HG03135 (cell line): ENCODE data around the gene IQCE.

Experiments
- ATAC-seq: cut with Tn5 transposase; IDR thresholded peaks from one replicate; pipeline ENCODE4 v1.9.1; 2021; ENCODE audit warnings: mild to moderate bottlenecking, moderate library complexity; ENCODE audit not compliant: unreplicated experiment

IQCE gene

DNA sequence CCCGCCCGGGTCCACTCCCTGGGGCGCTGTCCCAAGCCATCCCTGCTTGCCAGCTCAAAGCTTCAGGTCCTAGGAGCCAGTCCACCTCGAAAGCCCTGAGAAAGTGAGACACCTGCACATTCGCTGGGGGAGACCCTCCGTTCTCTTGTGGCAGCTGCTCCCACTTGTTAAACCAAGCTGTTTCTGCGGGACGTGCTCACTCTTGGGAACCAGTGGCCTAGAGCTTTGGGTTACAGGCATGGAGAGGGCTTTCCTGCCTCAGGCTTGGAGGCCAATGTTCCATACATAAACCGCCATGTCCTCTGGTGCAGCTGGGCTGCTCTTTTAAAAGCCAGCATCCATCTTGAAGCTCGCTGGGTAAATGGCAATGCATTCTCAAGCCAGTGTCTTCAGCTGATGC is 53.1 kb downstream of the IQCE start:
- ATAC-seq = no peak

DNA sequence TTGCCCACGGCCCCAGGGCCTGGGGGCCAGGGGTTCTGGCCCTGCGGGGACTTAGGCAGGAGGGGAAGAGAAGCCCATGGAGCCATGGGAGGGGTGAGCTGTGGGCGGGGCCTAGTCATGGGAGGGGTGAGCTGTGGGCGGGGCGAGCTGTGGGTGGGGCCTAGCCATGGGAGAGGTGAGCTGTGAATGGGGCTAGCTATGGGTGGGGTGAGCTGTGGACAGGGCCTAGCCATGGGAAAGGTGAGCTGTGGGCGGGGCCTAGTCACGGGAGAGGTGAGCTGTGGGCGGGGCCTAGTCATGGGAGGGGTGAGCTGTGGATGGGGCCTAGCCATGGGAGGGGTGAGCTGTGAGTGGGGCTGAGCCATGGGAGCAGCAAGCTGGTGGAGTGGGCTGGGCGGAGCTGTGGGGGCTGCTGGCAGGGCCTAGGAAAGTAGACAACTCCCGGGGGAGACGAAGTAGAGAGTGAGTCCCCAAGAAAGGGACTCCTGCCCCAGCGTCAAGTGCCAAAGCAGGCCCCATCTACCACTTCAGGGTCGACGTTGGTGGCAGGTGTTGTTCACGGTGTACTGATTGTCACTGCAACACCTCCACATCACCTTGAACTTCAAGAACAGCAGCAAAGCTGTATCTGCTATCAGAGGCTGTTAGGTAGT is 53.8 kb downstream of the IQCE start:
- ATAC-seq = no peak

DNA sequence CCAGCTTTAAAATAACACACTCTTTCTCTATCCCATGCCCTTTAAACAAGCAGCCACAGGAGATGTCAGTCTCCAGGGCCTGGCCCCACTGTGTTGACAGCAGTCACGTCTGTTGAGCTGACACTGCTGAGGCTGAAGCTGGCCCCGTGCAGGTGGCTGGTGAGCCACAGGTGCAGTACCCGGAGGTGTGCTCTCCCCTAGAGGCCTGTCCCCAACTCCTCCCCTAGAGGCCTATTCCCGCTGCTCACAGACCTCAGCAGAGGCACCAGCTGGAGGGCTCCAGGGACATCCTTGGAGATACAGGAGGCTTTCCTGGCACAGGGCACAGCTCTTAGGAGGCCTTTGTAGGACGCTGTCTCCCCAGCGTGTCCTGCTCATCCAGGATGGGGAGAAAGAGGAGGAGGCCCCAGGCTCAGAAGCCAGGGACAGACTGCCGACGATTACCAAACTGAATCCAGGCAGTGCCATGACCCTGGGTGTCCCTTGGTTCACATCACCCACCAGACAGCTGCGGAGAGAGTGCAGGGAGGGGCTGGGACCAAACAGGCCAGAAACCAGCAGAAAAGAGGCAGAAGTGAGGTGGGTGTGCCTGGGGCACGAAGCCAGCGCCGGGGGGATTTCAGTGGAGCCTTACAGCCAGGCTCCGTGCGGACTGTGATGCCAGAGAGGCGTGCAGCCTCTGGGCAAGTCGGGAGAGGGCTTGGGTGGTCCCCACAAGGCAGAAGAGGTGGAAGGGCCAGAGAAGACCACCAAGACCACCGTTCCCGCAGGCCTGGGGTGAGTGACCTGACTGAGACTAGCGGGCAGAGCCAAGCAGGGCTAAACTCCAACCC is 54.5 kb downstream of the IQCE start:
- no peak for ATAC-seq

DNA sequence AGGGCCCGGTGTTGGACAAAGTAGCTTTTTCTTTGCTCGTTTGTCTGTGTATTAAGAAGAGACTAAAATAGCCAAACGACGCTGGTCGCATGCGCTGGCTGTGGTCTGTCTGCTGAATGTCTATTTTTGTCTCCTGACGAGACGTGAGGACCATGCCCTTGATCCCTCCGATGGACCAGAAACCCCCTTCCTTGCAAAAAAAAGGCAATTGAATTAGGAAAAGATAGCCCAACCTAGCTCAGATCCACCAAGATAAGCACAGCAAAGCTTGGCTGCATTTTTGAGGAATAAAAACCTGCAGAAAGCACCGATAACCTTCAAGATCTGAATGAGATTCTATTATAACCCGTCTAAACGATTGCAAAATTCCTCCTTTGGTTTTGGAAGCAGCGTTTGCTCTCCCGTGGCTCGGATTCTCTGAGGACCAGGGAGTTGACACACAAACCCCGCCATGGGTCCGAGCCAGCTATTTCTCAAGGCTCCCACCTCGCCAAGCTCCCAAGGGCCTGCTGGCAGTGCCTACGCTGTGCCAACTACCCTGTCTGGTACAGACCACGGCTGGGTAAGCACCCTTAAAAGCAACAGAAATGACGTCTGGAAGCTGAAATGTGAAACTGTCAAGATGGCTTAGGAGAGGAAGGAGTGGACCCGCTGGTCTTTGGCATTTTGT is 55.3 kb downstream of the IQCE start:
- ATAC-seq = no peak

DNA sequence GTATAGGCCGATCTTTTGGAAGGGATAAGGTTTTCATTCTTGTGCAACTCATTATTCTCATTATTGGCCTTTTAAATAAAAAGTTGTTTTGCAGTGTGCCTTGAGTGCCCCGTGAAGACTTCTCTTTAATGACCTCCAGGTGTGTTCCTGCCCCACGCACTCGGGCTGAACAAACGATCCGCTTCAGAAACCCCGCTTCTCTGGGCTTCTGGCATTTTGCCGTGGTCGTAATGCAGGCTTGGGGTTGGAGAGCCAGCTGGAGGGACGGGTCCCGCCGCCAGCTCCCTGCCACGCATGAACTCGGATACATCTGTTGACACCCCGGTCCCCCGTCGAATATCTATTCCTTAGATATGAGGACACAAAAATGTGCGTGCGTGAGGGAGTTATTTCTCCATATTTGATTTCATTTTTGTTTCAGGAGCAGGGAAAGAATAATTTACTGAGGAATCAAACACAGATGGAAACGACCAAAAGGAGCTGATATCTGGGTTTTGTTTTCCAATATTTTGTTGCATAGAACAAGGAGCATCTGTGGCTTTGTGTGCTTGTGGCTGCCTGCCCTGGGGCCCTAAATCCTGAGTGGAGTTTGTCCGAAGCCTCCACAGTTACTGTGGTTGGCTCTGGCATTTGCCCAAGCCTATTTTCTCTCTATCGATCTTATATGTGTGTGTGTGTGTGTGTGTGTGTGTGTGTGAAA is 56.0 kb downstream of the IQCE start:
- ATAC-seq = no peak

DNA sequence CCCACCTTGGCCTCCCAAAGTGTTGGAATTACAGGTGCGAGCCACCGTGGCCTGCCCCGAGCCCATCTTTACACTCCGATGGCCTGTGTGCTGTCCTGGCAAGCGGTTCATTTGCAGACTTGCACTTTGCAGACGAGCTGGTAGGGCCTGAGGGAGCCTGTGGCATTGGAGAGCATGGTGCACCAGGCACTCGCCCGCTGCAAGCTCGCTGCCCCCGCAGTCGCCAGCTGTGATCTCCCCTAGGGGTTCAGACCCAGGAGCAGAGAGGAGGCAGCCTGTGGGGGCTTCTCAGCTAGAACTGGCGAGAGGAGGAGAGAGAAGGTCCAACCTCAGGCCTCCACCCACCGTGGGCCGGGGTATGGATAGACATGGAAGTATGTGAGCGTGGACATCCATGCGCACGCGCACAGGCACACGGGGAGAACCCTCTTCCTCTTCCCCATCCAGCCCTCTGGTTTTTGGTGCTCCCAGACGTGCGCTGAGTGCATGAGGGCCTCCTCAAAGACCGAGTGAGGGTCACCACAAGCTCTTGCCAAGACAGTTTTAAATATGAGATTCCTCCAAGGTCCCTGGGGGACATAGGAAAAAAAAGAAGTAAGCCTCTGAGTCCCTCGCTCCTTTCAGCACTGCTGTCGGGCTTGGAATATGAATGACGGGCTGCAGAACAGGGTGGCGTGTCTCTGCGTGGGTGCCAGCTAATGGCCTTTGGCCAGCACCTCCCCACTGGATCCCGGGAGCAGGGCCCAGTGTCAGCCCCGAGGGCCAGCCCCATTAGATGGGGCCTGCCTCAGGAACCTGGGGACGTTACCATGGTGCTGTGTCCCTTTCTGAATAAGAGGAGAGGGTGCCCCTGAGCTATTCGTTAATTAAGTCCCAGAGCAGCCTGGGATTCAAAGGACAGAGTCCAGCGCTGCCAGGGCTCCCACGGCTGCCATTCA is 57.9 kb downstream of the IQCE start:
- ATAC-seq = no peak

DNA sequence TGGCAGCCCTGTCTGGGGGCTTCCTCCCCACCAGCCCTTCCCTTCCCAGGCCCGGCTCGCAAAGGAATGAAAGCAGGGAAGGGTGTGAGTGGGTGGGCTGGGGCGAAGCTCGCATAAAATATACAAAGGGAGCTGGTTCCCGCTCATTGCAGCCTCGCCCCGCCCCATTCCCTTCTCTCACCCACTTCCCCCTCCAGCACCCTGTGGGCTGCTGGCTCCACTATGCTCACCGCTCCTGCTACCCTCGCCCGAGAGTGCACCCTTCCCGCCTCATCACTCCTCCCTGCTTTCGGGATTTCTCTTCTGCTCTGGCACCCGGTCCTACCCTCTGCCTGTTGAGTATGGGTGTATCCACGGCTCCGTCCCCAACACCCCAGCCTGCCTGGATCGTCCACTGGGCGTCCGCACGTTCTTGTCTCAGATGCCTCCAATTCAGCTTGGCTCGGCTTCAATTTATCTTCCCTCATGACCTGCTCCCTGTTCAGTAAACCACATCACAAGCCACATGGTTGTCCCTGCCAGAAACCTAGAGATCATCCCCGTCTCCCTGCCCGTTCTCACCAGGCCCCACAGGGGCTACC is 58.6 kb downstream of the IQCE start:
- no peak for ATAC-seq

DNA sequence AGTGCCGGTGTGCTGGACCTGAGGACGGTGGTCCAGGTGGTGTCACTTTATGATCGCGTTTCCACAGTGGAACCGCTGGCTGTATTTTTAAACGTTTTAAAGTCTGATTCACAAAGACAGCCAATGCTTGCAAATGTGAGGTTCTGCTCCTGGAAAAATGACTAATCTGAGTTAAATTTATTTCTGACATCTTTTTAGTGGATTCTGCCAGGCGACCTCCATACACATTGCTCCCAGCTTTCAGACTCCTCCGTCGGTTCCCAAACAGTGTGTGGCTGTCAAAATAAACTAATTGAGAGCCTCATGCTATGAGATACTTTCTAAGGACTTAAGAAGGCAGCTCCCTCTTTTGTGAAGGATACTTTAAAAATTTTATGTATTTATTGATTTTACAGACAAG is 60.3 kb downstream of the IQCE start:
- no peak for ATAC-seq

DNA sequence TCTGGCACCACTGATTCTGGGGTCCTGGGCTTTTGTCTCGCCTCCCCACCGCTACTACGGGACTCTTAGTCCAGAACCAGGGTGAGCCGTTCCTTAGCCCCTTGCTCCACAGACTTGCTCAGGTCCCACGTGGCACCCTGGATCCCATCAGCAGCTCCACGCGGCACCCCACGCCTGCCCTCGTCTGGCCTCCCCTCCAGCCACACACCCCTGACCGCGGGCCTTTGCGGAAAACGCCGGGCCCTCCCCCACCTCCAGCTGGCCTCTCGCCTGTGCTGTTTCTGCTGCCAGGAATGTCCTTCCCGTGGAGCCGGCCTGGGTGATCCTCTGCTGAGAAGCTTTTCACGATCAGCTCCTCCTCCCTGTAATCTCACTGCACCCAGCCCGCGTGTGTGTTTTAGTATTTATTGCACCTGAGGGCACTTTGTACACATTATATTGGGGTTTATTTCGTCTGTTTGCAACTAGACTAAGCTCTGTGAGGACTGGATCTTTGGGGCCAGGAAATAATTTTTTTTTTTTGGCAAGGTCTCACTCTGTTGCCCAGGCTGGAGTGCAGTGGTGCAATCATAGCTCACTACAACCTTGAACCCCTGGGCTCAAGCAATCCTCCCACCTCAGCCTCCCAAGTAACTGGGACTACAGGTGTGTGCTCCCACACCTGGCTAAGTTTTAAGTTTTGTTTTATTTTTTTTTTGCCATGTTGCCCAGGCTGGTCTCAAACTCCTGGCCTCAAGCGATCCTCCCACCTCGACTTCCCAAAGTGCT is 62.5 kb downstream of the IQCE start:
- no peak for ATAC-seq

DNA sequence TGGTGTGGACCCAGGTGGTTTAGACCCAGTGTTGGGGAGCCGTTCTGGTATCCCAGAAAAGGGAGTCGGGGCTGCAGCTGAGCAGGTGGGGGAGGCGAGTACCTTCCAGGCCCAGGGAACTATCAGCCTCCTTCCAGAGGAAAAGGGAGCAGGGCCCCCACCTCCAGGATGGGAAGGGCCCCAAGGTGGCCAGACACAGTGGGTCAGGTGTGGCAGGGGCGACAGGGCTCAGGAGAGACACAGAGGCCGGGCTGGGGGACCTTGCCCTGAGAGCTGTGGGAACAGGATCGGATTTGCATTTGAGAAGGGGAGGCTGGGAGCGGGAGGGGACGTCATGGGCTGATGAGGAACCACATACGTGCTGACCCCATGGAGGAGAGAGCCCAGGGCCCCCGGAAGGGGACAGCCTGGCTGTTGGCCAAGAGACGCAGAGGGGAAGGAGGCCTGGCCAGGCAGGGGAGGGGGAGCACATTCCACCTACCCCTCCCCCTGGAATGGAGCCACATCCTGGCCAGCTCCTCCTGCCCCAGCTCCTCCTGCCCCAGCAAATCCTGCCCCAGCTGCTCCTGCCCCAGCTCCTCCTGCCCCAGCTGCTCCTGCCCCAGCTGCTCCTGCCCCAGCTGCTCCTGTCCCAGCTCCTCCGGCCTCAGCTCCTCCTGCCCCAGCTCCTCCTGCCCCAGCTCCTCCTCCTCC is 63.3 kb downstream of the IQCE start:
- no peak for ATAC-seq

DNA sequence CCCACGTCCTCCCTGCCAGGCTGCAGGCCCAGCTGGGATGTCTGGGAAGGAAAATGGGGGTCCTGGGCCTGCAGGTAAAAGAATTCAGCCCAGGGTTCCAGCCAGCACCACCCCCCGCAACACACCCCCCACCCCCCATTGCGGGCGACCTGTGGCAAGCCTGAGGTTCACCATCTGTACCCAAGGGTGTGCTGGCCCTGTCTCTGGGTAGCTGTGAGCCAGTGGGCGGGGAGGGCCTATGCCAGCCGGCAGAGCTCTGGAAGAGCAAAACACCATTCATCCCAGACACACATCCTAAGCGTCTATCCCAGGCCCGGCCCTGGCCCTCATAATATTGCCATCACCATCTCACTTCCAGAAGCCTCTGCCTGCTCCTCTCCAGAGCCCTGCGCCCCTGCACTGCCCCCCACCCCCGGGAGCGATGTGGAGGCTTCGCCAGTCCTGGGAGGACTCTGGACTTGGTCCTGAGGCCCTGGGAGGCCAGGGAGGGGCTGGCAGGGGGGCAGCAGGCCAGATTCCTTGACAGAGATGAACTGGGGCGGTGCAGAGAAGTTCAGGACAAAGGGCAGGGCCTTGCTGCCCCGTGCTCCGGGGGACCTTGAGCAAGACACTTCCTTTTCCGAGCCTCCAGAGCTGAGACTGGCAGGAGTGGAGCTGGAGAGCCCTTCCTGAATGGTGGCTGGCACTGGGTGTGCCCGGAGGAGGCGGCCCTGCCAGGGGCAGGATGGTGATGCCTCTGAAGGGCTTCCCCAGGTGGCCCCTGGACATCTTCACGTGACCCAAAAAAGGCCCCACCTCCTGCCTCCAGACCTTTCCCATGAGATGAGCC is 64.3 kb downstream of the IQCE start:
- no peak for ATAC-seq

DNA sequence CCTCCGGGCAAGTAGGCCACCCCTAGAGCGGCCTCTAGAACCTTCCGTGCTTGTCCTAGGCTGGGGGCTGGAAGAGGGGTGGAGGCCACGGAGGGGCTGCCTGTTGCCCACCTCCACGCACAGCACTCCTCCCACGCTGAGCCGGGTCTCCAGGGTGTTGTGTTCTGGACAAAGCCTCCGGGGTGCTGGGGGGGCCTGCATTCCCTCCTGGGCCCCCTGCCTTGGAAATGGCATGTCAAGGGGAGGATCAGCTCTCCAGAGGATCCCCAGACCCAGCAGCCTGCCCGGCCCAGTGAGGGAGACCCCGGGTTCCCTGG is 64.9 kb downstream of the IQCE start:
- no peak for ATAC-seq

DNA sequence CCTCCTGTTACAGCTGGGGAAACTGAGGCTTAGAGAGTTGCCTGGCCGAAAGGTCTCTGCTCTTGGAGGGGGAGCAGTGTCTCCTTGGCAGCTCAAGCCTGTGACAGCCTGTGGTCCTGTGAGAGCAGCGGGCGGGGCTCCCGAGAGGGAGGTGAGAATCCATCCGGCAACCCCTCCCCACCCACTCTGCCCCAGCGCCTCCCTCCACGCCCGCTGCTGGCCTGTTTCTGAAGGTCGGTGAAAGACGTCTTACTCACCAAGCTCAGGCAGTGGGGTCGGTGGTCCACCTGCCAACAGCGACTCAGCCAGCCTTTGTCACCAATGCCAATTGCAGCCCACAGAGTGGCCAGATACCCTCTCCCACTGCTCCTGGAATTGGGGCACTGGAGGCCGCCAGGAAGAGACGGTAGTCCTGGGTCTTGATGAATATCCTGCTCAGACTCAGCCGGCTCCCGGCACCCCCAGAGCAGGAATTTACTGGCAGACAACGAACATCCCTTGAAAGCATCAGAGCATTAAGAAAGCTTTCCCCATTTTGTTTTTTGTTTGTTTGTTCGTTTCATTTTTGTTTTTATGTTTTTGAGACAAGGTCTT is 65.6 kb downstream of the IQCE start:
- ATAC-seq = no peak

DNA sequence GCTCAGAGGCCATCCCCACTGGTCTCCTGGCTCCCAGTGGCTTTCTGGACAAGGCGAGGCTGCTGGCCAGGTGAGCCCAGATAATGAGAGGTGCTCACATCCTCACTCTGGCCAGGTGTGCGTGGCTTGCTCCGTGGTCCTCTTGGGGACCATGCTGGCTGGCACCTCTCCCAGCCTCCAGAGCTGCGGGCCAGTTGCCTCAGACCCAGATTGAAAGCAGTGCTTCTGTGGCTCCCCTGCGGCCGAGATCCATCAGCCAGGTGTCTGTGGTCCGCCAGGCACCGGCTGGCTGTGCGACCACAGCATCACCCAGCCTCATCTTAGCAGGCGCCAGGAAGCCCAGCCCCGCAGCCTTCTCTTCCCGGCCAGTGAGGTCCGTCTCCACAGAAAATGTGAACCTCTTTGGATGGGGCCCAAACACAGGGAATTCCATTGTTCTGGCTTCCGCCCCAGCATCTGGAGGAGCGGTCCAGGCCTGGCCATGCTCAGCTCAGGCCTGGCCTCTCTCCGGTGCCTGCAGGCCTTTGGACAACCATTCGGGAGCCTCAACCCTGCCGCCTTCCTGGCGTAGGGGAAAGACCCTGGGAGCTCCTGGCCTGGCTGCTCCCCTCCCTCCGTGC is 67.8 kb downstream of the IQCE start:
- no peak for ATAC-seq

DNA sequence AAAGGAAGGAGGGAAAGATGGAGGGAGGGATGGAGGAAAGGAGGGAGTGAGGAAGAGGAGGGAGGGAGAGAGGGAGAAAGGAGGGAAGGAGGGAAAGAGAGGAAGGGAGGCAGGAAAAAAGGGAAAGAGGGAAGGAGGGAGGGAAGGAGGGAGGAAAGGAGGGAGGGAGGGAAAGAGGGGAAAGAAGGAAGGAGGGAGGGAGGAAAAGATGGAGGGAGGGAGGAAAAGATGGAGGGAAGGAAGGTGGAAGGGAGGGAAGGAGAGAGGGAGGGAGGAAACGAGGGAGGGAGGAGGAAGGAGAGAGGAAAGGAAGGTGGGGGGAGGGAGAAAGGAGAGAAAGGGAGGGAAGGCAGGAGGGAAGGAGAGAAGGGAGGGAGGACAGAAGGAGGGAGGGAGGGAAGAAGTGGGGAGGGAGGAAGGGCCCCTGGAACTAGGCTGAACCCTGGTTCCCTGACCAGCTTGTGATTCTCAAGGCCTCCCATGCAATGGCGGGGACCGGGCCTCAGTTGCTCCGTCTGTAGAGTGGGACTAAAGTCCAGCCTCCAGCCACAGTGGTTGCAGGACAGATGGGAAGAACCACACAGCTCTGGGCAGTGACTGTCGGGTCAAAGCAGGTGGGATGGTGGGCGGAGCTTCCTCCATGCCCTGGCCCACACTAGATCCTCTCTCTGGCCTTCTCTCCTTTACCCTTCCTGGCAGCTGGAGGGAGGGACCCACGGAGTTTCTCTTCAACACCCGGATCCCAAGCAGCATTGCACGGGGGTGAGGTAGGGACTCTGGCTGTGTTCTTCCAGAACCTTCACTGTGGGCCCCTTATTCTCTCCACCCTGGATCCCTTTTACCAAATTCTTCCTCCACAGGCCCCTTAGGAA is 68.7 kb downstream of the IQCE start:
- no peak for ATAC-seq

DNA sequence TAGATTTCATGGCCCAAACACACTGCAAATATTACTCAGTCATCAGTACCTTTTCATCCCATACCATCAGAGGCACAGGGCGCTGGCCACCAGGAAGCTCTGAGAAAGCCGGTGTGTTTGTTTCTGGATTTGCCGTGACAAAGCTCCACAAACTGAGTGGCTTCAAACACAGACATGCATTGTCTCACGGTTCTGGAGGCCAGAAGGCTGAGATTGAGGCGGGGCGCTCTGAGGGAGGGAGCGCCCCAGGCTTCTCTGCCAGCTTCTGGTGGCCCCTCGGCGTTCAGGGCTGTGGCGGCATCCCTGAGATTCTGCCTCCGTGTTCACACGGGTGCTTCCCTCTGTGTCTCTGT is 69.3 kb downstream of the IQCE start:
- ATAC-seq = no peak
